Endothelial cell of umbilical vein (primary cell): Measurements from ENCODE around the gene NOTCH3. TPM values are rescaled to one million over a fixed set of nuclear protein-coding genes. Genes with fewer than 3 reads are reported as not detected.
A peak's percentile ranks its signal among the peaks of the same experiment; 100 is the strongest.

Experiments used
- BruUV-seq: library from RNA; stranded (reverse); fragments of 400-500 nt; replicated peaks from 2 replicates; lab custom pipeline; 2021; lab: Mats Ljungman, UMichigan
- CTCF ChIA-PET: fragments of 300-600, 350-600 bp; sonication (Branson Sonifier 250); formaldehyde crosslinking; loops from one replicate; lab custom pipeline; 2021; ENCODE audit warnings: antibody characterized with exemption, inconsistent platforms; lab: Charles Lee
- POLR2A ChIA-PET: fragments of 300-600, 350-600 bp; sonication (Branson Sonifier 250); formaldehyde crosslinking; loops from one replicate; lab custom pipeline; 2021; ENCODE audit warnings: antibody characterized with exemption, inconsistent platforms; lab: Charles Lee
- DNase-seq: peaks from one replicate; pipeline ENCODE4 v3.0.0-alpha.2; 2011; ENCODE audit warnings: low read depth, low spot score
- FAIRE-seq: peaks from 2 replicates; lab custom pipeline; 2011; peaks lifted over from hg19 to GRCh38; lab: Jason Lieb, UNC
- H2AFZ ChIP-seq: 2 replicates; pipeline ENCODE4 v1.6.0; 2012; ENCODE audit warnings: low read depth, low read length, control low read depth, inconsistent platforms
- H3K27ac ChIP-seq: 2 replicates; pipeline ENCODE4 v1.5.1; 2011; ENCODE audit warnings: low read depth, mild to moderate bottlenecking, control low read depth, low read length, moderate library complexity; ENCODE audit not compliant: insufficient read depth
- H3K27me3 ChIP-seq, 2 experiments: 2 replicates each; pipeline versions ENCODE4 v1.6.0 to v1.6.1; 2011; ENCODE audit warnings: low read length in 2 of 2, mixed read lengths in 1 of 2; ENCODE audit not compliant: control insufficient read depth in 2 of 2, insufficient read depth in 2 of 2
- H3K36me3 ChIP-seq, 2 experiments: 2 replicates in 1 of 2; 3 replicates in 1 of 2; pipeline ENCODE4 v1.5.1; 2011; ENCODE audit warnings: low read length in 2 of 2, mild to moderate bottlenecking in 1 of 2, moderate library complexity in 1 of 2; ENCODE audit not compliant: control insufficient read depth in 2 of 2, insufficient read depth in 2 of 2; ENCODE audit errors: extremely low read depth in 1 of 2
- H3K4me1 ChIP-seq: 3 replicates; pipeline ENCODE4 v1.5.1; 2011; ENCODE audit warnings: mild to moderate bottlenecking, low read length; ENCODE audit not compliant: control insufficient read depth, insufficient read depth; ENCODE audit errors: extremely low read depth
- H3K4me2 ChIP-seq: 2 replicates; pipeline ENCODE4 v1.6.1; 2011; ENCODE audit warnings: low read length, control low read depth, mixed read lengths; ENCODE audit not compliant: insufficient read depth
- H3K4me3 ChIP-seq, 3 experiments: fragments of 200-600 bp in 1 of 3; sonication (generic), shearing (Covaris generic) in 1 of 3; replicated peaks in 1 of 3; 2 replicates each; pipeline ENCODE4 v1.5.1; 2011 to 2016; ENCODE audit warnings: control low read depth in 3 of 3, low read length in 3 of 3, mild to moderate bottlenecking in 2 of 3, inconsistent platforms in 1 of 3, low read depth in 1 of 3, moderate library complexity in 1 of 3; ENCODE audit not compliant: insufficient read depth in 1 of 3
- H3K79me2 ChIP-seq: 2 replicates; pipeline ENCODE4 v1.6.0; 2012; ENCODE audit warnings: low read length, inconsistent platforms; ENCODE audit not compliant: control insufficient read depth, insufficient read depth
- H3K9ac ChIP-seq: replicated peaks from 2 replicates; pipeline ENCODE3; 2011; ENCODE audit warnings: low read length, control low read depth; ENCODE audit not compliant: insufficient read depth; ENCODE audit errors: extremely low read depth
- H3K9me1 ChIP-seq: replicated peaks from 3 replicates; pipeline ENCODE4 v1.6.0; 2011; ENCODE audit warnings: mild to moderate bottlenecking, low read length; ENCODE audit not compliant: control insufficient read depth, insufficient read depth; ENCODE audit errors: extremely low read depth
- H3K9me3 ChIP-seq: replicated peaks from 2 replicates; pipeline ENCODE4 v1.5.1; 2012; ENCODE audit warnings: low read length, inconsistent platforms; ENCODE audit not compliant: control insufficient read depth, insufficient read depth
- H4K20me1 ChIP-seq: replicated peaks from 2 replicates; pipeline ENCODE3; 2011; ENCODE audit warnings: mild to moderate bottlenecking, low read length; ENCODE audit not compliant: control insufficient read depth, insufficient read depth; ENCODE audit errors: extremely low read depth
- EZH2 ChIP-seq: IDR thresholded peaks from 2 replicates; pipeline ENCODE4 v1.6.1; 2012; ENCODE audit warnings: borderline replicate concordance, low read depth, mild to moderate bottlenecking, moderate library complexity, low read length, inconsistent platforms; ENCODE audit not compliant: severe bottlenecking
- FOS ChIP-seq: IDR thresholded peaks from 2 replicates; pipeline ENCODE4 v1.6.1; 2011; ENCODE audit warnings: mild to moderate bottlenecking, low read length, moderate library complexity, borderline replicate concordance; ENCODE audit not compliant: insufficient read depth
- GATA2 ChIP-seq: IDR thresholded peaks from 2 replicates; pipeline ENCODE4 v1.7.0; 2011; ENCODE audit warnings: low read depth, mild to moderate bottlenecking, moderate library complexity, mixed read lengths, low read length; ENCODE audit not compliant: insufficient read length, insufficient read depth
- JUN ChIP-seq: IDR thresholded peaks from 2 replicates; pipeline ENCODE4 v1.6.1; 2011; ENCODE audit warnings: borderline replicate concordance, low read depth; ENCODE audit not compliant: insufficient read length, insufficient read depth
- MYC ChIP-seq: IDR thresholded peaks from one replicate; pipeline ENCODE4 v1.6.1; 2011; ENCODE audit warnings: mild to moderate bottlenecking, low read depth, low read length
- POLR2A ChIP-seq: IDR thresholded peaks from 2 replicates; pipeline ENCODE4 v1.6.1; 2012; ENCODE audit warnings: low read depth, mild to moderate bottlenecking, control low read depth, low read length
- POLR2AphosphoS5 ChIP-seq: IDR thresholded peaks from 2 replicates; pipeline ENCODE4 v1.6.1; 2012; ENCODE audit warnings: low read depth, mild to moderate bottlenecking, control low read depth, low read length, moderate library complexity; ENCODE audit not compliant: insufficient read depth
- dilution Hi-C: fragments of 300-500 bp; cut with MboI; formaldehyde crosslinking; loops from one replicate; pipeline ENCODE4 v1.15.0; 2019; ENCODE audit warnings: low sequenced_read_pairs; ENCODE audit not compliant: extremely low pct_ligation_motif_present
- intact Hi-C: fragments of 100-400 bp; cut with micrococcal nuclease; formaldehyde crosslinking; loops from one replicate; pipeline ENCODE4 v1.10.0; 2022
- polyA plus RNA-seq, 4 experiments: library from polyadenylated mRNA; depleted of rRNA in 3 of 4; stranded (reverse) in 3 of 4; unstranded in 1 of 4; fragments of >200 nt; gene quantifications; 2 replicates each; pipeline versions ENCODE4 v1.2.1 to v1.2.3, GENCODE V29; 2011 to 2012; ENCODE audit warnings: missing spikeins in 1 of 4
- total RNA-seq: library from RNA; stranded (reverse); gene quantifications from 2 replicates; pipeline ENCODE4 v1.2.3, GENCODE V29; 2021
- TF ChIP-seq, protein P1 (sequence below): IDR thresholded peaks from 2 replicates; pipeline ENCODE4 v1.6.1; 2011; ENCODE audit not compliant: insufficient read depth, insufficient read length
- TF ChIP-seq, protein P2 (sequence below), 2 donors: IDR thresholded peaks; 1 replicate in 1 of 2; 2 replicates in 1 of 2; pipeline ENCODE4 v1.5.1; 2011; ENCODE audit warnings: low read length in 2 of 2, mild to moderate bottlenecking in 2 of 2, moderate library complexity in 2 of 2, control low read depth in 1 of 2, inconsistent platforms in 1 of 2, low read depth in 1 of 2; ENCODE audit not compliant: insufficient read depth in 1 of 2; ENCODE audit errors: extremely low read depth in 1 of 2

The NOTCH3 gene
- total and polyA plus RNA-seq, 2 donors (not counting 3 experiments of a cell fraction or from before 2014, with no cell fraction given) = 0.63 to 1.5 TPM

DNA sequence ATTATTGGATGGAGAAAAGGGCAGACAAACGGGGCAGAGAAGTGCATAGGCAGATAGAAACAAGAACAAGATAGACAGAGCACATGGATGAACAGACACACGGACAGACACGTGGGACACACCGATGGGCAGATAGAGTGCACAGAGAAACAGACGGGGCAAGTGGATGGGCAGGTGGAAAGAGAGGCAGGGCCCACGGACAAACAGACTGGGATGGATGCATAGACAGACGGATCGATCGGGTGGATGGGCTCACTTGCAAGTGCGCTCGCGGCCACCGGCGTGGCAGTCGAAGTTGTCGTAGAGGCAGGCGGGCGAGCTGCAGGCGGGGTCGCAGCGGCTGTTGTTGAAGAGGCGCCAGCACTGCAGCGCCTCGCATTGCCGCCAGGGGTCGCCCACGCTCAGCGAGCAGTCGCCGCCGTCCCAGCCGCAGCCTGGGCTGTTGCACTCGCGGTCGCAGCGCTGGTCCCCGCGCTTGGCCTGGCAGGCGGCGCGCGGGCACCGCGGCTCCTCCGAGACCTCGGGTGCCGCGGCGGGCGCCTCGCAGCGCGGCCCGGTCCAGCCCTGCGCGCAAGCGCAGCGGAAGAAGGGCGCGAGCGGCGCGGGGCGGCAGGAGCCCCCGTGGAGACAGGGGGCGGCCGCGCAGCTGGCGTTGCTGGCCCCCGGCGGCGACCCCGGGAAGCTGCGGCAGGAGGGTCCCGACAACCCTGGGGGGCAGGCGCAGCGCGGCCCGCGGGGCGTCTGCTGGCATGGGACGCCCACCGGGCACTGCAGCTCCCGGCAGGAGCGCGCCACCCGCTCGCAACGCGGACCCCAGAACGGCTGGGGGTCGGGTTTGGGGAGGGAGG, 23.3 kb downstream of the NOTCH3 start:
- TF ChIP-seq, protein P1, sequence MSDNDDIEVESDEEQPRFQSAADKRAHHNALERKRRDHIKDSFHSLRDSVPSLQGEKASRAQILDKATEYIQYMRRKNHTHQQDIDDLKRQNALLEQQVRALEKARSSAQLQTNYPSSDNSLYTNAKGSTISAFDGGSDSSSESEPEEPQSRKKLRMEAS = no peak
- TF ChIP-seq EZH2 (no peak), FOS (no peak), GATA2 (no peak), MYC (no peak), POLR2A (no peak), POLR2AphosphoS5 (peak; percentile 60), JUN (no peak)
- TF ChIP-seq, protein P2, sequence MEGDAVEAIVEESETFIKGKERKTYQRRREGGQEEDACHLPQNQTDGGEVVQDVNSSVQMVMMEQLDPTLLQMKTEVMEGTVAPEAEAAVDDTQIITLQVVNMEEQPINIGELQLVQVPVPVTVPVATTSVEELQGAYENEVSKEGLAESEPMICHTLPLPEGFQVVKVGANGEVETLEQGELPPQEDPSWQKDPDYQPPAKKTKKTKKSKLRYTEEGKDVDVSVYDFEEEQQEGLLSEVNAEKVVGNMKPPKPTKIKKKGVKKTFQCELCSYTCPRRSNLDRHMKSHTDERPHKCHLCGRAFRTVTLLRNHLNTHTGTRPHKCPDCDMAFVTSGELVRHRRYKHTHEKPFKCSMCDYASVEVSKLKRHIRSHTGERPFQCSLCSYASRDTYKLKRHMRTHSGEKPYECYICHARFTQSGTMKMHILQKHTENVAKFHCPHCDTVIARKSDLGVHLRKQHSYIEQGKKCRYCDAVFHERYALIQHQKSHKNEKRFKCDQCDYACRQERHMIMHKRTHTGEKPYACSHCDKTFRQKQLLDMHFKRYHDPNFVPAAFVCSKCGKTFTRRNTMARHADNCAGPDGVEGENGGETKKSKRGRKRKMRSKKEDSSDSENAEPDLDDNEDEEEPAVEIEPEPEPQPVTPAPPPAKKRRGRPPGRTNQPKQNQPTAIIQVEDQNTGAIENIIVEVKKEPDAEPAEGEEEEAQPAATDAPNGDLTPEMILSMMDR (IDR thresholded peaks at IDR 0.05; ENCODE audit: extremely low read depth in 1 of 2, insufficient read depth in 1 of 2, low read depth in 1 of 2, low read length in 2 of 2) = peak; percentile 93 to 97
- DNase-seq (peak; percentile 78), FAIRE-seq (peak; percentile 81)
- H2AFZ ChIP-seq = peak overlapping the region; percentile 38
- no TSS peak for BruUV-seq
- no peaks in the 10 kb centered on the region for H3K9me3 ChIP-seq
- intact Hi-C loops = loop anchor here (1.0 to 2.0 kb wide), 6 partner anchors 46 to 379 kb away; no protein-coding TSS in a partner anchor
- H3K79me2 ChIP-seq = no peaks in the 10 kb centered on the region
- no peaks in the 10 kb centered on the region for H4K20me1 ChIP-seq
- H3K27ac ChIP-seq = no peak overlapping the region
- ChIA-PET POLR2A (no interaction called here), CTCF (interaction anchor here (0.9 to 1.9 kb wide), 19 partner anchors 10 to 384 kb away, joined by 3 to 24 read pairs (median 5); partner anchors contain the start of genes AKAP8 and AKAP8L)
- H3K9ac ChIP-seq = no peak overlapping the region
- H3K36me3 ChIP-seq = no peaks in the 10 kb centered on the region
- no peaks in the 10 kb centered on the region for H3K9me1 ChIP-seq
- dilution Hi-C loops = no loop called here
- no peaks in the 10 kb centered on the region for H3K4me1 ChIP-seq
- peak overlapping the region in 1 of 3 experiments; percentile 13 for H3K4me3 ChIP-seq
- H3K27me3 ChIP-seq = no peaks in the 10 kb centered on the region
- H3K4me2 ChIP-seq = no peak overlapping the region
